ENCODE results near the gene IGSF21.

The IGSF21 gene

GRCh38 chr1:18183533-18183932 is 75.9 kb downstream of the IGSF21 start:
- peak; percentile 55 for DNase-seq

DNA sequence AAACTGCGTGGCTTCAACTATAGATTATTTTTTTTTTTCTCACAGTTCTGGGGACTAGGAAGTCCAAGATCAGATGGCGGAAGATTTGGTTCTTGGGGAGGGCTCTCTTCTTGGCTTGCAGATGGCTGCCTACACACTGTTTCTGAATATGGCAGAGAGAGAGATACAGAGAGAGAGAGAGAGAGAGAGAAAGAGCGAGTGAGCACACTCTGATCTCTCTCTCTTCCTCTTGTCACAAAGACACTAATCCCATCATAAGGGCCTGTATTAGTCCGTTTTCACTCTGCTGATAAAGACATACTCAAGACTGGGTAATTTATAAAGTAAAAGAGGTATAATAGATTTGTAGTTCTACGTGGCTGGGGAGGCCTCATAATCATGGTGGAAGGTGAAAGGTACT is 79.5 kb downstream of the IGSF21 start:
- DNase-seq = no peak

DNA sequence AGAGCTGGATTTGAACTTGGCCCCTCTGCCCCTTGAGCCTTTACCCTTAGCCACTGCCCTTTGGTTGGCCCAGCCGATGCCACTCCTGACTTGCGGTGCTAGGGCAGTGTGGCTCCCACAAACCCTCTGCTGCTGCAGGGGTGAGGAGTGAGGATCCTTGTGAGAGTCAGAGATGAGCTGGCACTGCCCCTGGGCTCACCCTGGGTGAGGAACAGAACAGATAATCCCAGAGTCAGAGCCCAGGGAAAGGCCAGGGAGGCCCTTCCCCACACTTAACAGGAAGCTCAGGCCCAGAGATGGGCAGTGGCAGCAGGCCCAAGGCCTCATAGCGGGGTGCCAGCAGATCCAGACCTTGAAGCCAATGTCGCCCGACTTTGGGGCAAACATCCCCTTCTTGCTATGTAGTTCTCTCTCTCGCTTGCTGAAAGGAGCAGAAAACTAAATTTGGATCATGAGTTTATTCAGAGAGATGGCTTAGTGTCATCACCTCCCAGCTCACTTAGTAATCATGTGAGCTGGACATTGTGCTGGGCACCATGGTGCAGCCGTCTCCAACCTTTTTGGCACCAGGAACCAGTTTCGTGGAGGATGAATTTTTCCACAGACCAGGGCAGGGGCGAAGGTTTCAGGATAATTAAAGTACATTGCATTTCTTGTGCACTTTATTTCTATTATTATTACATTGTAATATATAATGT is 81.4 kb downstream of the IGSF21 start:
- no peak for DNase-seq

GRCh38 chr1:18190598-18190997 is 83.0 kb downstream of the IGSF21 start:
- no peak for DNase-seq

- no peak for DNase-seq
These were observed 83.4 kb downstream of the IGSF21 start for GRCh38 chr1:18191037-18191436.

- DNase-seq = peak; percentile 42
These were observed 84.0 kb downstream of the IGSF21 start for GRCh38 chr1:18191481-18192155.

DNA sequence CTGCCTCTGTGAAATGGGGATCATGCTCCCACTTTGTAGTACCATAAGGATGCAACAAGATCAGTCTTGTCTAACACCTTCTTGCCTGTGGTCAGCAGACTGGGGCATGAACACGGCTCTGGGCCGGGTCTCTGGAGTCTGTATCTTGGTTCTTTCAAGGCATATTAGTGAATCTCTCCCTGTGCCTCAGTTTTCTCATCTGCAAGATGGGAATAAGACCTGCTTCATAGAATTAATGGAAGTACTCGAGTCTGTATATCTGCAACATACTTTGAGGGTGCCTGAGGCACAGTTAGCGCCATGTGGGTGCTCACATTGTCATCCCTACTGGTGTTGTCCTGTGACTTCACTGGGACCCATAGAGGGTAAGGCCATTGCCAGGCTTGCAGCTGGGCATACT is 84.6 kb downstream of the IGSF21 start:
- DNase-seq = no peak

DNA sequence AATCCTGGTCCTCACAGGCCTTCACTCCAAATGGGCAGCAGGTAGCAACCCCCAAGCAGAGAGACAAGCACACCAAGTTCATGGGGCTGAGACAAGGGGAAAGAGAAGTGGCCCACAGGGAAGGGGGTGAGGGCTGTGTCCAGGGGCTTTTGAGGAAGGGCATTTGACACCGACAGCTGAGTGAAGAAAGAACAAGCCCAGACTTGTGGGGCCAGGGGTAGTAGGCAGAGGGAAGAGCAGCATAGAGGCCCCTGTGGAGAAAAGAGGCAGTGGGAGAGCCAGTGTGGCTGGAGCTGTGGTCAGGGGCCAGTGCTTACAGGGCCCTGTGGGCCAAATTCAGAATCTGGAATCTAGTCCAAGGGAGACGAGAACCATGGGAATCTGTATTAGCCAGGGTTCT is 85.4 kb downstream of the IGSF21 start:
- no peak for DNase-seq

- DNase-seq = no peak
These were observed 89.7 kb downstream of the IGSF21 start for GRCh38 chr1:18197299-18197698.

GRCh38 chr1:18198260-18198659 is 90.7 kb downstream of the IGSF21 start:
- DNase-seq = no peak

- DNase-seq = peak; percentile 64
These were observed 91.9 kb downstream of the IGSF21 start for GRCh38 chr1:18199462-18199861.

DNA sequence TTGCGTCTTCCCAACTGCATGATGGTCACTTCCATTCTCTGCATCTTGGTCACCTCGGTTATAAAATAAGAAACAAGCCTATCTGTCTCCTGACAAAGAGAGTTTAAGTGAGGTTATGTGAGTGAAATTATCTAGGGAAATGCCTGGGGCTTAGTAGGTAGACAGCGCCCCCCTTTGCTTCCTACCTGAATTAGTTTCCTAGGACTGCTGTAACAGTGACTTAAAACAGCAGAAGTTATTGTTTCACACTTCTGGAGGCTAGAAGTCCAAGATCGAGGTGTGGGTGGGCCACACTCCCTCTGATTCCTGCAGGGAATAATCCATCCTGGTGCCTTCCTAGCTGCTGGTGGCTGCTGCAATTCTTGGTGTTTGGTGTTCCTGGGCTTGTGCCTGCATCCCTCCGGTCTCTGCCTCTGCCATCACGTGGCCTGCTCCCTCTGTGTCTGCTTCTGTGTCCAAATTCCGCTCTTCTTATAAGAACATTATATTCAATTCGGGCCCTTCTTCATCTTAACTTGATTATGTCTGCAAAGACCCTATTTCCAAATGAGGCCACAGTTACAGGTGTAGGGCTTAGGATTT is 92.6 kb downstream of the IGSF21 start:
- DNase-seq = no peak

DNA sequence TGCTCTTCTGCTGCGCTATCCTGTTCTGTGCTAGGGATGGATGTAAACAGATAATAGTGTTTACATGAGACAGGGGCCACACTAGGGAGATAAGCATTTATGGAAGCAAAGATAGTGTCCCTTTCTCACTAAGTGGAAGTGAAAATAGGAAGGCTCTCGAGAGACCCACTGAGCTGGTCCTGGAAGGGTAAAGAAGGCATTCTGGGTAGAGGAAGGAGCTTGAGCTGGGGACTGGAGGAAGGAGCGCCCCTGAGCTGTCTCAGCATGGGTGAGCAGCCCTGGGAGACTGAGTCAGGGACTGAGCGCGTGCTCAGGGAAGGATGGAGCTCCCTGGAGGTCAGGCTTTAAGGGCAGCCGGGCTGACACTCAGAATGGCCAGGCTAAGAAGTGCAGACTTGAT is 93.3 kb downstream of the IGSF21 start:
- DNase-seq = no peak

GRCh38 chr1:18201997-18202719 is 94.6 kb downstream of the IGSF21 start:
- DNase-seq = no peak

DNA sequence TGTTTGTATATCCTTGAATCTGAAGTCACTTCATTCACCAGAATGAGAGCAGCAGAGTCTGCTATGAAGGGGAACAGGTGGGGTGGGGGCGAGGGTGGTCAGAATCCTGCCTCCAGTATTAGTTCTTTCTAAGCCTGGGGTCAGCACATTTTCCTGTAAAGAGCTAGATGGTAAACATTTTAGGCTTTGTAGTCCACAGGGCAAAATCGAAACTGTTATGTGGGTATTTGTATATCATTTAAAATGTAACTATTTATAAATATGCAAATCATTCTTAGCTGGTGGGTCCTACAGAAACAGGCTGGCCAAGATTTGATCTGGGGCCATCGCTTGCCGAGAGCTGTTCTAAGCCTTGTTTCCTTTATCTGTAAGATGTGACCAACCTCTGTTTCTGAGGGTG is 96.0 kb downstream of the IGSF21 start:
- no peak for DNase-seq

DNA sequence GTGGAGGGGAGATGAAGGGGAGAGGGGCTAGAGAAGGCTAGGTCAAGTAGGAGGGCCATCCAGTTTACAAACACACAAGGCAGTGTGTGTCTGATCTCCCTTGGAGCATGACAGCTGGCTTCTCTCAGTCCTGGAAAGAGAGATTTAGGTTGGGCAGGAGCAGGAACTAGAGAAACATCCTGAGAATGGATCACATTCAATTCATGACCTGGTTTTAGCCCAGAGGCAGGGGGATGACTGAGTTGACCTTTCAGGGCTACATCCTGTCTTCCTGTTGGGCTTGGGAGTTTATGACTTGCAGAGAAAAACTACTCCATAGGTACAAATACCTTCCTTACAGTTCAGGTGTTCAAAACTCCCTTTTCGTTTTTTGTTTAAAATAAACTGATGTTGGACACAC is 97.0 kb downstream of the IGSF21 start:
- no peak for DNase-seq

DNA sequence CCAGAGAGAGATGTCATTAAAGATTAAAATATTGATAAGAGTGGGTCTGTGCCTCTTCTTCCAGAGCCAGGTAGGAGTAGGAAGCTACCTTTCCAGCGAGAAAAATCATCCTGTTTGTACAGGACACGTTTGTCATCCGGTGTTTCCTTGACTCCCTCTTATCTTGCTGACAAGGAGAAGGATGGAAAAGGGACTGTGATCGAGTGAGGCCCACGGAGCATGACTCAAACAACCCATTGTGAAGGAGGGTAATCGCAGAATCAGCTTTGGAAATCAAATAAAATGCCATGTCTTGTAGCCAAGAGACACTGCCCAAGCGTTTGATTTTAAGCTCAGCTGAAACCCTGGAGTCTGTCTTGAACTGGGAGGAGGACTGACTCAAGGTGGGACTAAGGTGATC is 97.7 kb downstream of the IGSF21 start:
- DNase-seq = no peak

DNA sequence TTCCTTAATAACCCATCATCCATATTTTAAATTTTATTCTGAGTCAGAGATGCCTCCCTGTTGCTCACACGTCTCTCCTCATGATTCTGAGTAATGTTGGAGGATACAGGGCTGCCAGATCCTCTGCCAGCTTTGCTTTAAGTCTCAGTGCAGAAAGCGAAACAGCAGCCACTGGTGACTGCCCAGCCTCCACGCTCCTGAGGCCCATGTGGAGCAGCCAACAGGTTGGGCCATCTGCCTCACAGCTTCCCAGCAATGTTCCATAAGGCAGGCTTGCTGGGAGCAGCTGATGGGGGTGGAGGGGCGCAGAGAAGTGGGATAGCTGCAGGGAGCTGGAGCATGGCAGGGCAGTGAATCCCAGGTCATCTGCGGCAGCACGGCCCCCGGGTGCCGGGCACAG is 104.2 kb downstream of the IGSF21 start:
- DNase-seq = peak; percentile 51

DNA sequence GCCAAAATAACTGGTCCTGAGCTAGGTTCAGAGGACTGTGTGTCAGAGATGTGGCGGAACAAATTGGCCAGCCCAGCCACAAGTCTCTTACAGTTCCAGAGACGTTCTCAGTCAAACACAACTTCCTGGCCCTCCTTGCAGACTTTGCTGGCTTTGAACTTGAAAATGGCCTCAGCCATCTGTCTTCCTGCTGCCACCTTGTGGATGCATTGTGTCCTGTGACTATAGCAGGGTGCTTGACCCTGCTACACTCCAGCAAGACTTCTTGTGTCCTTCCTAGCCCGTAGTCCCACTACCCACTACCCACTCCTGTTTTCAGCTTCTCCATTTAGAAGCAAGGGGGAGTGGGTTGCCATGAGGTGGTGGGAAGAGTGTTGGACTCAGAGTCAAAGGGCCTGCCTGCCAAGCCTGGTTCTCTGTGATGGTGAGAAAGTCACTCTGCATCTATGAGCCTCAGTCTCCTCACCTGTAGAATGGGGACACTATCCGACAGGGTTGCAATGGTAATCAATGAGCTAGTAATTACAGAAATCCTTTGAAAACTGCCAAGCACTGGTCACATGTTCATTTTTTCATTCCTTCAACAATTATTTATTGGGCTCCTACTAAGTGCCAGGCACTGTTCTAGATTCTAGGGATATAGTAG is 109.9 kb downstream of the IGSF21 start:
- DNase-seq = no peak

GRCh38 chr1:18229625-18230024 is 122.0 kb downstream of the IGSF21 start:
- DNase-seq = no peak

DNA sequence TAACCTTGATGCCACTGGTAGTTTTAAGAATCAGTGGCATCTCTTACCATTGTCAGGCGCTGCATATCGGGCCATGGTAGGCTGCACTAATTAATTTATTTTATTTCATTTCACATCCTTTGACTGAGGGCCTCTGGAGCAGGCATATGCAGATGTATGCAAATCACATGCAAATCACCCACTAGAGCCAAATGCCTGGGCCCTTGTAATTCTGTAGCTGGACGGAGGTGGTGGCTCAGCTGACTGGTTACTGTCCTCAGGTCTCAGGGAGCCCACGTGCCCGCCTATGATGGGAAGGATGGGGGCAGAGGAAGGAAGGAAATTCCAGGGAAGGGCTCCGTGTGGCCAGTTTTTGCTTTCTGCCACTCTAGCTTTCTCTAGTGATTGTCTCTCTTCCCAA is 122.7 kb downstream of the IGSF21 start:
- no peak for DNase-seq

DNA sequence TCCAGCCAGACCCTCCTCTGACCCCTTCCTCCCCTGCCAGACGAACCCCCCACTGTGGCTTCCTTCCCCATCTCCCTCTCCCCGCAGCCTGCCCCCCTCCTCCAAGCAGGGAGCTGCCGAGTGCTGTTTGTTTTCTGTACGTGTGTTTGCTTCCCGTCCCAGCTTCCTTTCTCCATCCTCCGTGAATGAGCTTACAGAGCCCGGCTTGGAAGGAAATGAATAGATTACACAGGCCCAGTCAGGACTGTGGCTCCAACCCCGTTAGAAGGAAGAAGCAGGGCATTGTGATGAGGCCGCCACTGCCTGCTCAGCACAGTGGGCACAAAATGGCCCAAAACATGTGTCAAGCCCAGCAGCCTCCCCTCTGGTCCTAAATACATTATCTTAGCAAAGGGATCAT is 123.2 kb downstream of the IGSF21 start:
- DNase-seq = no peak

GRCh38 chr1:18232052-18232451 is 124.5 kb downstream of the IGSF21 start:
- no peak for DNase-seq

Data from eye (tissue), 1 donor.